HEK293T (cell line): ENCODE data around the gene CUX1.

Experiments used
- ARNT ChIP-seq: fragments of 450-650 bp; IDR thresholded peaks from 2 replicates; pipeline ENCODE4 v1.6.1; 2017; ENCODE audit warnings: mild to moderate bottlenecking
- CTBP1 ChIP-seq: fragments of 450-650 bp; IDR thresholded peaks from 2 replicates; pipeline ENCODE4 v1.6.1; 2016; ENCODE audit warnings: borderline replicate concordance
- ELF4 ChIP-seq: fragments of 450-650 bp; IDR thresholded peaks from 2 replicates; pipeline ENCODE4 v1.6.1; 2017; ENCODE audit warnings: antibody characterized with exemption
- FOXA1 ChIP-seq: fragments of 450-650 bp; IDR thresholded peaks from 2 replicates; pipeline ENCODE4 v1.6.1; 2016; ENCODE audit warnings: mild to moderate bottlenecking
- FOXK2 ChIP-seq: fragments of 450-650 bp; IDR thresholded peaks from 2 replicates; pipeline ENCODE4 v1.6.1; 2016; ENCODE audit warnings: mild to moderate bottlenecking
- HDGF ChIP-seq: fragments of 450-650 bp; IDR thresholded peaks from 2 replicates; pipeline ENCODE4 v1.6.1; 2017; ENCODE audit warnings: antibody characterized with exemption, borderline replicate concordance
- LEF1 ChIP-seq: fragments of 450-650 bp; IDR thresholded peaks from 2 replicates; pipeline ENCODE4 v1.6.1; 2017; ENCODE audit warnings: mild to moderate bottlenecking, borderline replicate concordance
- NFRKB ChIP-seq: fragments of 450-650 bp; IDR thresholded peaks from 2 replicates; pipeline ENCODE4 v1.6.1; 2016; ENCODE audit warnings: mild to moderate bottlenecking, moderate library complexity
- TARDBP ChIP-seq: fragments of 450-650 bp; IDR thresholded peaks from 2 replicates; pipeline ENCODE4 v1.6.1; 2016
- ZNF384 ChIP-seq: fragments of 450-650 bp; IDR thresholded peaks from 2 replicates; pipeline ENCODE4 v1.6.1; 2016
- TF ChIP-seq, protein P1 (sequence below): fragments of 450-650 bp; IDR thresholded peaks from 2 replicates; pipeline ENCODE4 v1.6.1; 2016

DNA sequence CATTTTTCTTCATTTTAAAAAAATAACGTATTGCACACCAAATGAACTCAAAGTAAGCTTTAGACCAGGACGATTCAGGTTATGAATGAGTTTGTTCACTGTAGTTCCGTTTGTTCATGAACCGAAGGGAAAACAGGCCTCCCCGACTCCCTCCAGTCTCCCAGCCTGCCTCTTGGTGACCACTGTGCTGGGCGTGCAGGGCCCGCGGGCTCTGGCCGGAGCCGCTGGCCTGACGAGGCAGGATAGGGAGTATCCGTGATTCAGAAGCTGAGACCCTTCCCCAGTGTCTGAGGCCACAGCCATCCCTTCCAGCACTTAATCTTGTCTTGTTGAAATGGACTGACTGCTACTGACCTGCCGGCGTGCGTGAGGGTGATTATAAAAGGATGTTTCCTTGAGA lies 438.5 kb downstream of the CUX1 start:
- TF ChIP-seq HDGF (no peak), FOXA1 (no peak), LEF1 (no peak), FOXK2 (no peak), CTBP1 (no peak), ARNT (no peak), NFRKB (no peak), ELF4 (no peak), TARDBP (no peak), ZNF384 (no peak)
- TF ChIP-seq, protein P1, sequence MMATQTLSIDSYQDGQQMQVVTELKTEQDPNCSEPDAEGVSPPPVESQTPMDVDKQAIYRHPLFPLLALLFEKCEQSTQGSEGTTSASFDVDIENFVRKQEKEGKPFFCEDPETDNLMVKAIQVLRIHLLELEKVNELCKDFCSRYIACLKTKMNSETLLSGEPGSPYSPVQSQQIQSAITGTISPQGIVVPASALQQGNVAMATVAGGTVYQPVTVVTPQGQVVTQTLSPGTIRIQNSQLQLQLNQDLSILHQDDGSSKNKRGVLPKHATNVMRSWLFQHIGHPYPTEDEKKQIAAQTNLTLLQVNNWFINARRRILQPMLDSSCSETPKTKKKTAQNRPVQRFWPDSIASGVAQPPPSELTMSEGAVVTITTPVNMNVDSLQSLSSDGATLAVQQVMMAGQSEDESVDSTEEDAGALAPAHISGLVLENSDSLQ, result no peak
